Nephron (organoid): ENCODE results near the gene MPPE1.
"Not testable (repeated sequence)": the region's sequence is repeated elsewhere in the genome, so short reads cannot be mapped to it uniquely, and the experiment has no call there.

ENCODE experiments used
- H3K27ac Mint-ChIP-seq, 3 experiments: 2 replicates each; pipeline ENCODE4 v1.8.0; 2020; ENCODE audit warnings: mixed read lengths in 3 of 3, mild to moderate bottlenecking in 2 of 3, moderate library complexity in 1 of 3
- H3K27me3 Mint-ChIP-seq: 2 replicates; pipeline ENCODE4 v1.8.0; 2021; ENCODE audit warnings: low read depth, mild to moderate bottlenecking, moderate library complexity, mixed read lengths
- H3K36me3 Mint-ChIP-seq: 2 replicates; pipeline ENCODE4 v1.8.0; 2020; ENCODE audit warnings: low read depth, mixed read lengths
- H3K4me1 Mint-ChIP-seq: 2 replicates; pipeline ENCODE4 v1.8.0; 2020; ENCODE audit warnings: mixed read lengths
- H3K4me3 Mint-ChIP-seq, 3 experiments: 2 replicates each; pipeline ENCODE4 v1.8.0; 2020; ENCODE audit warnings: mild to moderate bottlenecking in 3 of 3, mixed read lengths in 3 of 3, moderate library complexity in 2 of 3
- H3K9me3 Mint-ChIP-seq: 2 replicates; pipeline ENCODE4 v1.8.0; 2020; ENCODE audit warnings: mixed read lengths
- TF ChIP-seq, protein P1 (sequence below), 3 experiments: fragments of 200-600 bp; sonication (generic); IDR thresholded peaks; one replicate each; pipeline ENCODE4 v1.5.0; 2021; ENCODE audit warnings: antibody characterized with exemption in 3 of 3; ENCODE audit not compliant: unreplicated experiment in 3 of 3

Gene MPPE1

DNA sequence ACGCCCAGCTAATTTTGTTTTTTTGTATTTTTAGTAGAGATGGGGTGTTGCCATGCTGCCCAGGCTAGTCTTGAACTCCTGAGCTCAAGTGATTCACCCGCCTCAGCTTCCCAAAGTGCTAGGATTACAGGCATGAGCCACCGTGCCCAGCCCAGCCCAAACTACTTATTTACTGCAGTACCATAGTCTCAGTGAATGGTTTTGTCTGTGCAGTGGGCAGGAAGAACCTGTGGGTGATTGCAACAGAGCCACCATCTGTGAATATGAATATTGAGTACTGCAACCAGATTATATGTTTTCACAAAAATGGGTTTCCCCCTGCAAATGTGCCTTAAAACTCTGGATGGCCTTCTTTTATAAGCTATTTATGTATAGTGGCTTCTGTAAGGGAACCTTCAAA, 9.1 kb downstream of the MPPE1 start:
- no peak overlapping the region for H3K27ac Mint-ChIP-seq
- peaks cover 25% of the 10 kb centered on the region for H3K36me3 Mint-ChIP-seq
- H3K27me3 Mint-ChIP-seq = no peaks in the 10 kb centered on the region
- no peaks in the 10 kb centered on the region for H3K9me3 Mint-ChIP-seq
- H3K4me1 Mint-ChIP-seq = no peaks in the 10 kb centered on the region
- TF ChIP-seq, protein P1, sequence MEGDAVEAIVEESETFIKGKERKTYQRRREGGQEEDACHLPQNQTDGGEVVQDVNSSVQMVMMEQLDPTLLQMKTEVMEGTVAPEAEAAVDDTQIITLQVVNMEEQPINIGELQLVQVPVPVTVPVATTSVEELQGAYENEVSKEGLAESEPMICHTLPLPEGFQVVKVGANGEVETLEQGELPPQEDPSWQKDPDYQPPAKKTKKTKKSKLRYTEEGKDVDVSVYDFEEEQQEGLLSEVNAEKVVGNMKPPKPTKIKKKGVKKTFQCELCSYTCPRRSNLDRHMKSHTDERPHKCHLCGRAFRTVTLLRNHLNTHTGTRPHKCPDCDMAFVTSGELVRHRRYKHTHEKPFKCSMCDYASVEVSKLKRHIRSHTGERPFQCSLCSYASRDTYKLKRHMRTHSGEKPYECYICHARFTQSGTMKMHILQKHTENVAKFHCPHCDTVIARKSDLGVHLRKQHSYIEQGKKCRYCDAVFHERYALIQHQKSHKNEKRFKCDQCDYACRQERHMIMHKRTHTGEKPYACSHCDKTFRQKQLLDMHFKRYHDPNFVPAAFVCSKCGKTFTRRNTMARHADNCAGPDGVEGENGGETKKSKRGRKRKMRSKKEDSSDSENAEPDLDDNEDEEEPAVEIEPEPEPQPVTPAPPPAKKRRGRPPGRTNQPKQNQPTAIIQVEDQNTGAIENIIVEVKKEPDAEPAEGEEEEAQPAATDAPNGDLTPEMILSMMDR (IDR thresholded peaks at IDR 0.05; ENCODE audit: unreplicated experiment in 3 of 3) = no peak
- no peak overlapping the region for H3K4me3 Mint-ChIP-seq

DNA sequence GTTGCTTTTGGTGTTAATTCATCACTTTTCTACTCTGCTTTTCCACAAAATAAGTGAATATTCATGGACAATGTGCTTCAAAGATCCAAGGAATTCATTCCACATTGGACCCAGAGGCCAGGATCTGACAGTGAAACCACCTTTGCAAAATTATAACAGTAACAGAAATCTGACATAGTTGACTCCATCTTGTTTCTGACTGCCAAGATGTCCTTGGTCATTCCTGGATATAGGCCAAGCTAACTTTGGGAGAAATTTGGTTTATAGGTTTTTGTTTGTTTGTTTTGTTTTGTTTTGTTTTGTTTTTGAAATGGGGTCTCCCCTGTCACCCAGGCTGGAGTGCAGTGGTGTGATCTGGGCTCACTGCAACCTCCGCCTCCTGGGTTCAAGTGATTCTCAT, 10.3 kb downstream of the MPPE1 start:
- Mint-ChIP-seq H3K9me3 (no peaks in the 10 kb centered on the region), H3K27me3 (no peaks in the 10 kb centered on the region), H3K4me1 (no peaks in the 10 kb centered on the region), H3K36me3 (peaks cover 33% of the 10 kb centered on the region), H3K4me3 (no peak overlapping the region), H3K27ac (no peak overlapping the region)
- TF ChIP-seq, protein P1 (IDR thresholded peaks at IDR 0.05; ENCODE audit: unreplicated experiment in 3 of 3) = no peak

DNA sequence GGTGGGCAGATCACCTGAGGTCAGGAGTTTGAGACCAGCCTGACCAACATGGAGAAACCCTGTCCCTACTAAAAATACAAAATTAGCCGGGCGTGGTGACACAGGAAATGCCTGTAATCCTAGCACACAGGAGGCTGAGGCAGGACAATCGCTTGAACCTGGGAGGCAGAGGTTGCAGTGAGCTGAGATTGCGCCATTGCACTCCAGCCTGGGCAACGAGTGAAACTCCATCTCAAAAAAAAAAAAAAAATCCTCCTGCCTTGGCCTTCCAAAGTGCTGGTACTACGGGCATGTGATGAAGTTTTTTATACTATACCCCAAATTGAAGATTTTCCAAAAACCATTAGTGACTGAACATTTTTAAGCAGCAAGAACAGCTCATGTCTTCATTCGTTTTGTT, 15.7 kb downstream of the MPPE1 start:
- H3K9me3 Mint-ChIP-seq, H3K27ac Mint-ChIP-seq, H3K27me3 Mint-ChIP-seq, H3K4me3 Mint-ChIP-seq, H3K4me1 Mint-ChIP-seq: not testable (repeated sequence)
- H3K36me3 Mint-ChIP-seq = peaks cover 53% of the 10 kb centered on the region

DNA sequence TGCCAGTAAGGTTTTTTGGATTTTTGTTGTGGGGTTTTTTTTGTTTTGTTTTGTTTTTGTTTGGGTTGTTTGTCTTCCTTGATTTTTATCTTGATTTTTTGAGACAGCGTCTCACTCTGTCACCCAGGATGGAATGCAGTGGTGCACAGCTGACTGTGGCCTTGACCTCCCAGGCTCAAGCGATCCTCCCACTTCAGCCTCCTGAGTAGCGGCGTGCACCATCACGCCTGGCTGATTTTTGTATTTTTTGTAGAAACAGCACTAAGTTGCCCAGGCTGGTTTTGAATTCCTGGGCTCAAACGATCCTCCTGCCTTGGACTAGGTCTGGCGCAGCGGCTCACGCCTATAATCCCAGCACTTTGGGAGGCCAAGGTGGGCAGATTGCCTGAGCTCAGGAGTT, 16.4 kb downstream of the MPPE1 start:
- no peak overlapping the region for H3K27ac Mint-ChIP-seq
- H3K4me1 Mint-ChIP-seq = no peaks in the 10 kb centered on the region
- H3K27me3 Mint-ChIP-seq = no peaks in the 10 kb centered on the region
- H3K9me3 Mint-ChIP-seq = no peaks in the 10 kb centered on the region
- TF ChIP-seq, protein P1 (IDR thresholded peaks at IDR 0.05; ENCODE audit: unreplicated experiment in 3 of 3) = no peak
- H3K36me3 Mint-ChIP-seq = peaks cover 52% of the 10 kb centered on the region
- H3K4me3 Mint-ChIP-seq = no peak overlapping the region

DNA sequence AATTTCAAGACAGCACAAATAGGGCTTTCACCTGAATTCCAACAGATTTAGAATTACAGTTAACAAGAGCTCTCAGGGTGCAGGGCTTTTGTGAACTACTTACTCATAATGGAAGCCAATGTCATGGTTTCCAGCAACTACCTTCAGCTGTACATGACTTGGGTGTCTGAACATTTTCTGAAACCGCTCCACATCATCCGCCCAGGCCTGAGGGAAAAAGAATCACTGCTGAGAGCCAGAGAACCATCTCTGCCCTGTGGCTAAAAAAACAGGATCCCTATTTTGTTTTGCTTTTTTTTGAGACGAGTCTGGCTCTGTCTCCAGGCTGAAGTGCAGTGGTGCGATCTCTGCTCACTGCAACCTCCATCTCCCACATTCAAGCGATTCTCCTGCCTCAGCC, 18.8 kb downstream of the MPPE1 start:
- peaks cover 56% of the 10 kb centered on the region for H3K36me3 Mint-ChIP-seq
- no peaks in the 10 kb centered on the region for H3K4me1 Mint-ChIP-seq
- no peaks in the 10 kb centered on the region for H3K27me3 Mint-ChIP-seq
- H3K27ac Mint-ChIP-seq = no peak overlapping the region
- H3K9me3 Mint-ChIP-seq = no peaks in the 10 kb centered on the region
- TF ChIP-seq, protein P1 (IDR thresholded peaks at IDR 0.05; ENCODE audit: unreplicated experiment in 3 of 3) = no peak
- H3K4me3 Mint-ChIP-seq = no peak overlapping the region

DNA sequence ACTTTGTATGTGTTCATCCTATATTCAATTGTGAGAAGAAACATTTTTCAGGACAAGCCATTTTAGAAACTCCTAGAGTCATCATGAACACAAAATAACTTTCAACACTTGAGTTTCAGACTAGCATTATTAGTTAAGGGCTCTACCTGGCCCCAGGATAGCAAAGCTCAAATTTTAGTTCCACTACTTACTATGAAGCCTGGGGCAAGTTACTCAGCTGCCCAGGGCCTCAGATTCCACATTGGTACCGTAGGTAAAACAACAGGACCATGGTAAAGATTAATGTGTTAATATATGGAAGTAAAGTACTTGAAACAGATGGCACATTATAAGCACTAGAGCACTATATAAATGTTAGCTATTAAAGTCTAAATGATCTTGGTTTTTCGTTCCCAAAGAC, 19.4 kb downstream of the MPPE1 start:
- Mint-ChIP-seq H3K27ac (no peak overlapping the region), H3K36me3 (peaks cover 57% of the 10 kb centered on the region), H3K27me3 (no peaks in the 10 kb centered on the region), H3K4me1 (no peaks in the 10 kb centered on the region), H3K4me3 (no peak overlapping the region), H3K9me3 (no peaks in the 10 kb centered on the region)
- TF ChIP-seq, protein P1 (IDR thresholded peaks at IDR 0.05; ENCODE audit: unreplicated experiment in 3 of 3) = no peak
